ENCODE data around the gene MYOZ2.

MYOZ2 gene

DNA sequence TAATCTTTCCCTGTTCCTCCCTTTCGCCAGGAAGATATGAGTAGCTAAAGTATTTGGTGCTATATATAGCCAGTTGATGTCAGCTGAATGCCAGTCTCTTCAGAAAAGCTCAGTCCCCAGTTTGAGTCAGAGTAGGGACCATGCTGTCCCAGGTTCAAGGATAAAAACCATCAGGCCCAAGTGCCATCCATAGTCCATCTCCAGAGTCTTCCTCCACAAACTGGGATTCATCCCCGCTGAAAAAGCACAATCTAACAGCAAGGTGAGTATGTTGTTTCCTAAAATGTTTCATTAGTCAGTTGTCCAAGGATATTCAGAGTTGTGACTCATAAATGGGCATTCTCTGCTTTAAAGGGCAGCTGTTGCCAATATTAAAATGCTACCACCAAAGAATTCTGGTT lies at the start of gene MYOZ2:
TSS of gene MYOZ2 (plus strand) at position 112 of the 401 bp plus-strand sequence. CDS start 694 bp downstream, outside the sequence.
- DNase-seq: no peak

DNA sequence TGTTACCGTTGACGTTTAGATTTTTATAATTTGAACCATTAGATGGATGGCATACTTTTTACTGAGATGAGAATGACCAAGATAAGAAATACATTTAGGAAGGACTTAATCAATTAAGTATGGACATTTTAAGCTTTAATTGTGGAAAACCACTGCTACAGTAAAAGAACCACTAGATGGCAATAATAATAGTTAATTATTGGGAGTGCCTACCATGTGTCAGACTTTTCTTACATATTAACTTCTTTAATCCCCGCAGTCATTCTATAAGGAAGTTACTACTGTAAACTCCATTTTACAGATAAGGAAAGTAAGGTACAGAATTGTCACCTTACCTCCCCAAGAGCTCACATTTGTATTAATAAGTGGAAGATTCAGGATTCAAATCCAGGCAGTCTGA lies 48.5 kb upstream of the MYOZ2 start:
- DNase-seq: no peak

DNA sequence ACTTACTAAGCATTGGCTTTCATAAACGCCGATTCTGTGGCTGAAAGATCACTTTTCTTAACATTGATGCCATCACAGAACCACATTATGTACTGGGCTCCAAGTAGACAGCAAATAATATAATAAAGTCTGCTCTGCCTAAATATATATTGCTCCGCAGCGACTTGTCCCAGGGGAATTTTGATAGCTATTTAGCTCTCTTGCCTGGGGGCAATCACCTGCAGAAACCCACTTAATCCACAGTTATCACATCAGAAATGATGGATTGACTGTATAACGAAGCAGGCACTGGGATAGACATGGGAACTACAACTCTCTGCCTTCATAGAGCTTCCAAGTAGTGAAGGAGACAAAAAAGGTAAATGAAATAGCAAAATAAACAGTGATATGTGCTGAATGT lies 48.0 kb upstream of the MYOZ2 start:
- no peak for DNase-seq

DNA sequence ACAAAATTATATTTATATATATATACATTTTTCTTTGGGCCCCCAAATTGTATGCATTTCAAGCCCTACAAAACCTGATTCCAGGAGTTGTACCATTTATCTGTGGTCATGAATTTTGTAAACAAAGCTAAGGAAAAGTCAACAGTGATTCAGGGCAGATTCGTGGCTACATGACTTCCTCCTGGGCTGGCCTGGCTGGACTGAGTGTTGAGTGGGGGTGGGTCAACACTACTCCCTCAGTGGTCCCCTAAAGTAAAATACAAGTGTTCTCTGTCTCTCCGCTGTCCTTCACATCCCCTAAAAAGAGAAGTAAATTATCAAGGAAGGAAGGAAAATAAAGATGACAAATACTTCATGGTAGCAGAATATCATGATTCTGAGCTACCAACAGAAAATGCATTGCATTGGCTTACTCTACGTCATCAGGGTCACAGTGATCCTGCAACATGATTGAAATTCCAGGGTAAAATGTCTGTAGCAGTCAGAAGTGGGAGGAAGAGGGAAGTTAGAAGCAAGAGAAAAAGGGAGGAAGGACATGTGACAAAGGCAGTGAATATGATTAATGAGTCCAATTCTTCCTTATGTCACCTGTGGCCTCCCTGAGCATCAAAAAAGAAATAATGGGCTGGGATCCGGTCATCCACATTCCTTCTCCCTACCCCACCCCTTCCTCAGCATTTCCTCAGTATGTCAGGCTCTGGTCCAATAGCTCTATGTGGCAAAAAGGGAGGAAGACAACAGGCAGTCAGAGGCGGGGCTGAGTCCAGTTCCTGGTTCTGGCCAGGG lies 42.4 kb upstream of the MYOZ2 start:
- no peak for DNase-seq

DNA sequence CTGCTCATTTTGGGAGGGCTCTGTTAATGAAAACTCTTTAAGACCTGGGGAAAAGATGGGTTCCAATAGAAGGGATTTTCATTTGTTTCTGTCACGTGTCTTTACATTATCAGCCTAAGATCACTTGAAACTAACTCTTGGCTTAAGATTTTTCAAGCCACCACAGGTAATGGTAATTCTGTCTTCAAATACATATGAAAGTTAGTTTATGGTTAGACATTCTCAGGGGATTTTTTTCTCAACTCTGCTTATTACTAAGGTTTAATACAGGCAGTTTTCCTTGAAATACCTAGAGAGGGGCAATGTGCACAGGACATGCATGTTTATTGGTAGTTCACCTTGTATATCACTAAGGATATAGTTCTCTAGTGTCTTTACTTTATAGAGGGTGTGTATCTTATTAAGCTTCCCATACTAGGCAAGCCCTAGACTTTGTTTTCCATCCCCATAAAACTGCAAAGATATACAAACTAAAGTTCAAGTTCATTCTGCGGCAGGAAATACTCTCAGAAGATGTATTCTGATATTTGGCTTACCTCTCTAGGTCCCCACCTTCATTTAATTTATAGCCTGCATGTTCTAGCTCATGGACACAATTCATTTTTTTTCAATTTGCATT lies 38.2 kb upstream of the MYOZ2 start:
- DNase-seq: no peak

DNA sequence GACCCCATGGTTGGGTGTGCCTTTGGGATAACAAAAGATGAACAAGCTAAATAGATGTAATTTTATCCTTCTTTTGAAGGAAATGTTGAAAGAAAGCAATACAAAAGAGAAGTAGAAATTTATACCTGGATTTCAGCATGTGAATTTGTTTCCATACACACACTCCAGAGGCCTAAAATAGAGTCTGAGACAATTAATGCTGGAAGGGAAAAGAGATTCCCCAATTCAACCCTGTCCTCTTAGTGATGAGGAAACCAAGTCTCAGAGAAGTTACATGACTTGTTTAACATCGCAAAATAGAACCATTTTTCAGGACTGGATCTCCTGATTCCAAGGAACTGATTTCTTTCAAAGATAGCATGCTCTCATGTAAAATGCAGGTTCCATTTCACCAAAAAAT lies 37.3 kb upstream of the MYOZ2 start:
- no peak for DNase-seq

DNA sequence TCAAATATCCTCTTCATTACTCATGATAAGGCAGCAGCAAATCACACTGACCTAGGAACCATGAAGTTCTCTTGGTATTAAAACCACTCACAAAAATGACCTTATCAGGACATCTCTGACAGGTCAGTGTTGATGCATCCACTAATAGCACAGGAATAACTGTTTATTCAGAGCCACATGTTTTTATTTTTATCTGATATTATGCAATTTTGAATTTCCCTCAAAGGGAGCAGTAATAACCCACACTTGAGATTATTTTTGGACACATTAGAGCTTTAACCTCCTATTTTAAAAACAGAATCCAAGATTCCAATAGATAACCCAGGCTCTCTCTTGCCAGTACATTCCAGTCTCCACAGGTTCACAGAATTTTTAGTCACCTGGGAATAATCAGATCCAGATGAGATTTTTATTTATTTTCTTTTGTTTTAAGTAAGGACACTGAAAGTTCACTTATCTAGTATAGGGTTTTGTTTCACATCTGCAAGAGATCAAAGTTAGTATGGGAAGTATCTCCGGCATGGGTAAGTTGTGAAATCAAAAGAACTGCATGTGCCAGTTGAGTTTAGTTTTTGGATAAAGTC lies 36.3 kb upstream of the MYOZ2 start:
- DNase-seq: no peak

DNA sequence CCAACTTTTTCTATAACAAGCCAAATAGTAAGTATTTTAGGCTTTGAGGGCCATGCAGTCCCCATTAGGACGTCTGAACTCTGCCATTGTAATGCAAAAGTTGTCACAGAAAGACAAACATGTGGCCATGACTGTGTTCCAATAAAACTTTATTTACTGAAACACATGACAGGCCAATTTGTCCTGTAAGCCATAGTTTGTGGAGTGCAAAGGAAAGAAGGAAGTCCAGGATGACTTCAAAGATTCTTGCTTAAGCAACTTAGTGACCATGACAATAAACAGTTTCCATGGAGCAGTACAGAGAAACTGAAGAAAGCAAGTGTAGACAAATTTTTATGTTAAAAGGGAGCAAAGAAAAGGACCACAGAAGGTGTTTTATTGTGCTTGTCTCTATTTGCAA lies 35.0 kb upstream of the MYOZ2 start:
- DNase-seq: no peak

DNA sequence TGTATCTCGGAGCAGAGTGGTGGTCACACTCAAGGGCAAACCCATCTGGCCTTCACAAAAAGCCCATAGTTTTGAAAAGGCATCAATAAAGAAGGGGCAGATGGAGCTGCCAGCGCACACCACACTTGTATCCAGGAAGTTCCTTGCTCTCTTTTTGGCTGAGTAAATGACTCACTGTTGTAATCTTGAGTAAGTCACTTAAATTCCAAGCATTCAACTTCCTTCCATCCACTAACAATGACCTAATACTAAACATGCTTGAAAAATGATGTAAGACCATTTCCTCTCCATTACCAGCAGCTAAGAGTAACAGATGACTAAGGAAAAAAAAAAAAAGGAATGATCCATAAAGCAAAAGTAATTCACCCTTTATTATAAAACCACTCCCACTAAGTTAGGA lies 32.4 kb upstream of the MYOZ2 start:
- no peak for DNase-seq

DNA sequence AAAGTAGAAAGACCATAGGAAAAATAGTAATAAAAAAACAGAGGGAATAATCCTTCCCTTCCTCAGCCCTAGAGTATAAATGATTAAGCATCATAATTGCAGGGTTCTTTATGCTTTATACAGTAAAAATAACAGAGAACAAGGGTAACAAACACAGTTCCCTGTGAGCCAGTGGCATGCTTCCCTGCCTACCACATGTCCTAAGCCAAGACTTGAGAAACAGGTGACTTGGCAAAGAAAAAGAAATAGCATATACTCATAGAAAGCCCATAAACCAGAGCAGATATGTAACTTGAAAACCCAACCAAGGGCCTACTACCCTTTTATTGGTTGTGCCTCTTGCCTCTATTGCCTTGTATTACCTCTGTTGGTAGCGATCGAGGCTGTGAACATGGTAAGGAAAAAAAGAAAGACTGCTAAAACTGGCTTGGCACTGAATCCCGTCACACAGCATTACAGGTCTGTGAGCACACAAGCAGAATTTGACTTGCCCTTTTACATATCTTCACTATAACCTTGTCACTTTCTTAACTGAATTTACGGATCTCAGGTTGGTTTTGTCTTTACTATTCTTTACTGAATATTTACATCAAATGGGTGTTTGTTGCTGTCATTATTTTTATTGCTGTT lies 30.9 kb upstream of the MYOZ2 start:
- DNase-seq: no peak

DNA sequence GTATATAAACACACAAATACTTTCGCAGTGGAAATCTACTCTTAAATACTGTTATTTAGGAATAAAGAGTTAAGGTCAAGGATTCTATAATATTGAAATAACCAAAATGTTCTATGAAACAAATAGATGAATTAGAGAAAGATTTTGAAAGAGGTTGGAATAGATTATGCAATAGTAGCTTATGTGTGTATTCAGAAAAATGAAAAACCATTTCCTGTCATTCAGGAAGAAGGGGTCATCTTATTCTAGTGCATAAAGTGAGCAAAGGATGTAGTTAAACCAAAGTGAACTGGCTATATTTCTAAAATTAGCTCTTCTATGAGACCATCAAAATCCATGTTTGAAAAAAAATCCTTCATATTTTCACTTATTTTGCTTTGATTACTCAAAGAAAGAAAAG lies 30.0 kb upstream of the MYOZ2 start:
- DNase-seq: no peak

DNA sequence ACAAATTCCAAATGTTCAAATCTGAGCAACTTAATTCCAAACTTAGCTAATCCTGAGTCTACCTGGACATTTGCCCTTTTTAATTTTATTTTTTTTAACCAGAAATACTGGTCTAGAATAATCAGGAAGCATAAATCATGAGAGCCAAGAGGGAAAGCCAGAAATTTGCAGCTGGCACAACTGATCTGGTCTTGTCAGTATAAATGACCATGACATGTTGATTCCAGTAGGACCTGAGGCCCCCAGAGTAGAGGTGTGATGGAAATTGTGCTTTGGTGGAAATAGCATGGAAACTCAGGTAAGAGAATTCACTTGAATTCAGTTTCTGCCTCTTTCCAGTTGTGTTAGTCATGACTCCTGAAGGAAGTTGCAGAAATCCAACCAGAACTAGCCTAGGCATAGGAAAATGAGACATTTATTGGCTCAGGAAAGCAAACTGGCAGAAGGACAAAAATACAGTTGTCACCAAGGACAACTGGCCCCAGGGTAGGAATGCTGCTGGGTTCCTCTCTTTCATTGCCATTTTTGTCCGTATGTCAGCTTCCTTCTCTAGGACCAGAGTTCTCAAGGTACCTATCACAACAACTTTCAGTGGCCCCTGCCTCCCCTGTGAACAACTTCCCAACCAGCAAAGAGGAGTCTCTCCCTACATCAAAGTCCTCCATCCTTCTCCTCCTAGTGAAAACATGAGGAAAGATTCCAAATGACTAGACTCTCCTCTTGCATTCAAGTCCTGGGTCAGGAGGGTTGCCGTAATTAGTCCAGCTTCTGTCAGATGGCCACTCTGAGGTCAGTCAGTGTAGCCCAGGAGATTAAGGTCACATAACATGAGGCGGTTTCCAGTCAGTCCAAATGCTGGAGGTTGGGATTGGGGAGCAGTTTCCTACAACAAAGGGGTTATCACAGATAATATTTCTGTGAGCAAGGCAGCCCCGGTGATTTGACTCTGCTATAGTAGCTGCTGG lies 29.3 kb upstream of the MYOZ2 start:
- no peak for DNase-seq

DNA sequence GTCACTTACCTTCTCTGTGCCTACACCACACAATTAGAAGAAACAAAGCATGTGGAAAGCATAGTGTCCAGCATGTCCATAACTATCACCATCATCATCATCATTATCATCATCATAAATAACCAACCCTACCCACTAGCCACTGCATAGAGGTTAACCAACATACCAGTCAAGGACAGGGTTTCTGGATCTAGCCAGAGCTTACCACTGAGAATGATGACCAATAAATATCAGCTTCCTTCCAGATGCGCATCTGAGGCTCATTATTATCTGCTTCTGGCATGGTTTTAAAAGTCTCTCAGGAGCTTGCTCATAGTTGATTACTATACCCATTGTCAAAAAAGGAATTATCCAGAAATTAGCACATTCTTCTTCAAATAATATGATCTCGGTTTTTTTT lies 25.5 kb upstream of the MYOZ2 start:
- DNase-seq: no peak

DNA sequence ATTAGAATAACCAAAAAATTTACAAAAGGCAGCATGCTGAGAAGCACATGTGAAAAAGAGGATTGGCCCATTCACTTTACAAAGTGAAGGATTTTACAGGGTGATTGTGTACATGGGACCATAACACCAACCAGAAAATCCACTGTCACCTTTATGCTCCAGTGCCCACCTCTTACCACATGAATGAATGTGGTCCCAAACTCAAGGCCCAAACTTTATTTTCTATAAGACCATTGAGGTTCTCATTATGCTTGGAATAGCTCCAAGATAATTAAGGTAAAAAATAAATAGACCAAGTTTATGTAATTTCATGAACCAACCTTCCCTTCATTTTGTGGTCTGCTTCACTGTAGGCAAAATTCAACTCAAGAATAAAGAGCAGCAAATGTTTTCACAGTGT lies 24.3 kb upstream of the MYOZ2 start:
- no peak for DNase-seq

DNA sequence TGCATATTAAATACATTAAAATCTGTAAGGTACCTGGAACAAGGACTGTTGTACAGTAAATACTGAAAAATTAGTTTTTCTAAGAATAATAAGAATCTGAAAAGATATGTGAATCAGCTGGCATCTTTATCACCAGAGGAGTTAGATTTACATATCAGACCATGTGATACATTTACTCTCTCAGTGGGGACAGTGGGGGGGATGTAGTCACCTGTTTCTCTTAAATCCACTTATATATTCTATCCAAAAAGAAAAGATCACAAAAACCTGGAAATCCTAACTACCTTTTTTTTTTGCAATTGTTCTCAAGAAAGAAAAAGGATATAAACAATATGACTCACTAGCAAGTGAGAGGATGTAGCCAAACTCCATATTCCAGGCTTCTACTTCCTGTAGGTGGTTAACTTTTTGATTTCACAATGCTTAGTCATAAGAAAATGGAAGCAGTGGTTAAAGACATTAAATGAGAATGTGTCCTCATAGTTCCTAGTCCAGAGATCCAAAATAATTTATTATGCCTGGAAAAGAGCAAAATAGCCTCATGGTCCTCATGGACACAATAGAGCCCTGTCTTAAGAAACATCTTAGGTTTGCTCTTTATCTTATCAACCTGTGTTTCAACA lies 22.5 kb upstream of the MYOZ2 start:
- no peak for DNase-seq

DNA sequence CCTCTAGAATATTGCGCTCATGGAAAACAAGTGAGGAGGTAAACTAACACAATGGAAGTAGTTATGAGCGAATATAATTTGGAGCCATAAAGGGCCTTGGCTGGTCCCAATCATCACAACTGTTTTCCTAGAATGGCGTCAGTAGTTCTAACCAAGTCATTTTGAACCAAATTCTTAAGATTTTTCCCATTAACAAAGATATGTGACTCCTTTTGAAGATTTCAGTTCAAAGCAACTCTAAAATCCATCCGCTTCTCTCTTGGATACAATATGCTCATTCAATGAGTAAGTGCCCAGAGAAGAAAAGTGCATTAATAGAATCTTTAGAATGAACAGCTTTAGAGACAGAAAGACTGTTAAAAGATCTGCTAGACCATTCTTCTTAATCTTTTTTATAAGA lies 19.6 kb upstream of the MYOZ2 start:
- no peak for DNase-seq

DNA sequence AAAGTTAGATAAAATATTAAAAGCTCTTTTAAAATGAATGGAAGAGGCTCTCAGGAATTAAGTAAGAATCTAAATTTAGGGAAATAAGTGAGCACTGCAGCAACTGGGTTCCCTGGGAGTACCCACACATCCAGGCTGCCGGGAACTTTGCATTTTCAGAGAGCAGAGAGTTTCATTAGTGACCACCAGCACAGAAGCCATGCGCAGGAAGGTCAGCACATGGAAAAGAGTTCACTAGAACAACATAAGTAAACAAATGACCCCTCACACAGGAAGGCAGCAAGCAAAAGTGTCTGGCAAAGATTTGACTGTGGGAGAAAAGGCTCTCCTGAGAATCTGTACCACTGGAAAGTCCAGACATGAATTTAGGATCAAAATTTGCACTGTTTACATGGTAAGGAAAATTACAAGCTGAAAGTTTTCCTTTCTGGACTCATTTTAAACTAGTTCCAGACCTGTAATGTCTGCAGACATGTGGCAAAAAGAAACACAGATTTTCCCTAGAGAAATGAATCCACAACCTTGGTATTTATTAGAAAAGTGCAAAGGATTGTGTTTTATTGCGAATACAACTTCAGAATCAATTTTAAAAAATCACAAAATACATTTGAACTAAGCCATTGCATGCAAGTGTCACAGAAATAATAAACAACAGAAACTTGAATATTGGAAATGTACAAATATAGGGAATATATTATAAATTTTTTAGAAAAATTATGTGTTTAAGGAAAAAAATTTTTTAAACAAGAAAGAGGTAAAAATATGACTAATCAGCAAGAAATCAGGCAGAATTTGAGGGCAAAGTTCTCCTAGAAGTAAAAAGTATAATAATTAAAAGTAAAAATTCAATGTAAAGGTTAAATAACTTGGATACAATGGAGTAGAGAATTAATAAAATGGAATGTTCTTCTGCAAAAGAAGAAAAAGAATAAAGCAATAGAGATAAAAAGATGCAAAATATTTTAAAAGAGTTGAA lies 18.4 kb upstream of the MYOZ2 start:
- no peak for DNase-seq

DNA sequence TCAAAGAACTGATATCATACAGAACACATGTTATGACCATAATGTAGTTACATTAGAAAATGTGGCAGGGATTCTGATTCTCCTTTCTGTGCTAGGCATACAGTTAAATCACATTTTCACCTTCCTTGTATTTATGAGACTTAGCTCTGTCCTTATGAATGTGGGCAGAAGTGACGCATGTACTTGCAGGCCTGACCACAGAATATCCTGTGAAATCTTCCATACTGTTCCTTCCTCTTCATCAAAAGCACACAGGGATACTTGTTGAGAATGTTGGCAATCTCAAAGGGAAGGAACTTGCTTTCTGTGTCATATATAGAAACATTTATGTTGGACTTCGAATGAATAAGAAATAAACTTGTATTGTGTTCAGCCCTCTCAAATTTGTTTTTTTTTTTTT lies 17.2 kb upstream of the MYOZ2 start:
- no peak for DNase-seq

DNA sequence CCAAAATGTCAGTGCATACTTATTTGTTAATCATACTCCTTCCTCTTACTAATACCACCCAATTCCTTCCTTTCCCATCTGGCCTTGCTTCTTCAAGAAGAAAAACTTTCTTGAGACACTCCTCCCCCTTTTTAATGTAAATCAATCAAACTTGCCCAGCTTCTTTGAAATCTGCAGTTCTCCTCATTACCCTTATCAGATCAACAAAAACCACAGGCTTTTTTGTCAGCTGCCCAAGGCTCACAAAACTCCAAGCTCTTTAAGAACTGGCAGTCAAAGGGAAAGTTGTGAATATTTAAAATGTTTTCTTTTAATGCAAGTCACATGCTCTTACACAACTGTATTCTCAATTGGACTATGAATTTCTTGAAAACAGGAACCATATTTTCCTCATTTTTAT lies 11.3 kb upstream of the MYOZ2 start:
- DNase-seq: no peak

DNA sequence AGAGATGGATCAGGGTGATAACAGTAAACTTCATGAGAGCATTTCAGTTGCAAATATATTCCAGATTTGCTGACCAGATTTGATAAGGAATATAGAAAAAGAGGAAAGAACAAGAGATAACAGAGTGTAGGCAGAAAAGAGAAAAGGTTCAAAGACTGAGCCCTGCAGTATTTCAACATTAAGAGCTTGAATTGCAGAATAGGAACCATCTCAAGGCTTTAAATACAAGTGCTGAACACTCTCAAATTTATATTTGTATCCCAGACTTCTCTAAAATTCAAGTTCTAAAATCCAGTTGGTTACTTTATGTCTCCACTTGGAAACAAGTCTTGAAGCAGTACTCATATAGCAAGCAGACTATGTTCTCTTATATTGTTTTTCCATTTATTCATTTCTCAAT lies 9.7 kb upstream of the MYOZ2 start:
- no peak for DNase-seq

DNA sequence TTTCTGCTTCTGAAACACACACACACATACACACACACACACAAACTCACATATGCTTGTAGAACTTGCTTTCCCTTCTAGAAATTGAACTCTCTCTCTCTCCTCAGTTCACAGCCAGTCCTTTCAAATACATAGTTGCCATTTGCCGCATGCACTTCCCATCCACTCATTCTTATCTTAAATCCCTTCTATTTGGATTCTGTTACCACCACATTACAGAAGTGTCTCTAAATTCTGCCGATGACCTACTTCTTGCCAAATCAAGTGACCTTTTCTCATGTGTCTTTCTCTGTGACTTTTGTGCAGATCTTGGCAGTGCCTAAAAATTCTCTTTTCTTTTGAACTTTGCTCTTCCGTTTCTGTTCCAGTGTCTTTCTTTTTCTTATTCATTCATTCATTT lies 7.5 kb upstream of the MYOZ2 start:
- DNase-seq: no peak
